ENCODE results near the gene SERPINI1. TPM values are rescaled to one million over a fixed set of nuclear protein-coding genes. Genes with fewer than 3 reads are reported as not detected.

Gene SERPINI1
- total and polyA plus RNA-seq, 9 of the 15 experiments (the other 6 are each of a cell fraction or from before 2014, with no cell fraction given): 1.6 to 9.9 (median 3.5) TPM

- POLR2A ChIA-PET: interaction anchor here (1.1 kb wide), 1 partner anchor 32 kb away, joined by 3 read pairs; no protein-coding TSS in a partner anchor
- FAIRE-seq: no peak
- no peak for TF ChIP-seq ELF2 (CRISPR knock-in tag; IDR thresholded peaks at IDR 0.05)
- TF ChIP-seq ZNF518B (CRISPR knock-in tag; IDR thresholded peaks at IDR 0.05): no peak
- TF ChIP-seq HDAC2 (IDR thresholded peaks at IDR 0.05): no peak
- TF ChIP-seq ZNF197 (CRISPR knock-in tag; IDR thresholded peaks at IDR 0.05; ENCODE audit: low read depth): no peak
- TF ChIP-seq, protein P1, sequence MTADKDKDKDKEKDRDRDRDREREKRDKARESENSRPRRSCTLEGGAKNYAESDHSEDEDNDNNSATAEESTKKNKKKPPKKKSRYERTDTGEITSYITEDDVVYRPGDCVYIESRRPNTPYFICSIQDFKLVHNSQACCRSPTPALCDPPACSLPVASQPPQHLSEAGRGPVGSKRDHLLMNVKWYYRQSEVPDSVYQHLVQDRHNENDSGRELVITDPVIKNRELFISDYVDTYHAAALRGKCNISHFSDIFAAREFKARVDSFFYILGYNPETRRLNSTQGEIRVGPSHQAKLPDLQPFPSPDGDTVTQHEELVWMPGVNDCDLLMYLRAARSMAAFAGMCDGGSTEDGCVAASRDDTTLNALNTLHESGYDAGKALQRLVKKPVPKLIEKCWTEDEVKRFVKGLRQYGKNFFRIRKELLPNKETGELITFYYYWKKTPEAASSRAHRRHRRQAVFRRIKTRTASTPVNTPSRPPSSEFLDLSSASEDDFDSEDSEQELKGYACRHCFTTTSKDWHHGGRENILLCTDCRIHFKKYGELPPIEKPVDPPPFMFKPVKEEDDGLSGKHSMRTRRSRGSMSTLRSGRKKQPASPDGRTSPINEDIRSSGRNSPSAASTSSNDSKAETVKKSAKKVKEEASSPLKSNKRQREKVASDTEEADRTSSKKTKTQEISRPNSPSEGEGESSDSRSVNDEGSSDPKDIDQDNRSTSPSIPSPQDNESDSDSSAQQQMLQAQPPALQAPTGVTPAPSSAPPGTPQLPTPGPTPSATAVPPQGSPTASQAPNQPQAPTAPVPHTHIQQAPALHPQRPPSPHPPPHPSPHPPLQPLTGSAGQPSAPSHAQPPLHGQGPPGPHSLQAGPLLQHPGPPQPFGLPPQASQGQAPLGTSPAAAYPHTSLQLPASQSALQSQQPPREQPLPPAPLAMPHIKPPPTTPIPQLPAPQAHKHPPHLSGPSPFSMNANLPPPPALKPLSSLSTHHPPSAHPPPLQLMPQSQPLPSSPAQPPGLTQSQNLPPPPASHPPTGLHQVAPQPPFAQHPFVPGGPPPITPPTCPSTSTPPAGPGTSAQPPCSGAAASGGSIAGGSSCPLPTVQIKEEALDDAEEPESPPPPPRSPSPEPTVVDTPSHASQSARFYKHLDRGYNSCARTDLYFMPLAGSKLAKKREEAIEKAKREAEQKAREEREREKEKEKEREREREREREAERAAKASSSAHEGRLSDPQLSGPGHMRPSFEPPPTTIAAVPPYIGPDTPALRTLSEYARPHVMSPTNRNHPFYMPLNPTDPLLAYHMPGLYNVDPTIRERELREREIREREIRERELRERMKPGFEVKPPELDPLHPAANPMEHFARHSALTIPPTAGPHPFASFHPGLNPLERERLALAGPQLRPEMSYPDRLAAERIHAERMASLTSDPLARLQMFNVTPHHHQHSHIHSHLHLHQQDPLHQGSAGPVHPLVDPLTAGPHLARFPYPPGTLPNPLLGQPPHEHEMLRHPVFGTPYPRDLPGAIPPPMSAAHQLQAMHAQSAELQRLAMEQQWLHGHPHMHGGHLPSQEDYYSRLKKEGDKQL (CRISPR knock-in tag; IDR thresholded peaks at IDR 0.05; ENCODE audit: borderline replicate concordance): no peak
- no peak for TF ChIP-seq BDP1 (IDR thresholded peaks at IDR 0.05; ENCODE audit: insufficient read depth, insufficient read length)
- no peak for TF ChIP-seq ZNF24 (IDR thresholded peaks at IDR 0.05)
- 0 out of 2 replicates have a peak, but pooled peaks have one; percentile 2 for TF ChIP-seq EP400 (IDR thresholded peaks at IDR 0.05)
- no peak for TF ChIP-seq ZFP30 (CRISPR knock-in tag; IDR thresholded peaks at IDR 0.05; ENCODE audit: borderline replicate concordance)
- TF ChIP-seq TCF3 (CRISPR knock-in tag; IDR thresholded peaks at IDR 0.05): peak; percentile 57; the same call in 1 of the 2 replicates
- no peak for TF ChIP-seq KAT7 (CRISPR knock-in tag; IDR thresholded peaks at IDR 0.05; ENCODE audit: borderline replicate concordance)
- no peak for TF ChIP-seq DIDO1 (tag; IDR thresholded peaks at IDR 0.05; ENCODE audit: low read depth)
Measured at GRCh38 chr3:167728632-167729323, 6.7 kb upstream of the SERPINI1 start.

More at GRCh38 chr3:167728632-167729323, 6.7 kb upstream of the SERPINI1 start:
- Histone ChIP-seq H3K27ac (ENCODE audit: extremely low read depth, low read depth, low read length) (peak overlapping the region; percentile 96), H3K9ac (ENCODE audit: insufficient read depth in 1 of 2, low read depth in 2 of 2, low read length in 2 of 2) (peak overlapping the region in 1 of 2 experiments; percentile 82; a peak in 2 of 4 replicates), H3K79me2 (ENCODE audit: control insufficient read depth, insufficient read depth, low read length) (peaks cover 100% of the 10 kb centered on the region), H3K4me2 (ENCODE audit: insufficient read depth, low read length) (peak overlapping the region; percentile 73), H2AFZ (ENCODE audit: low read depth, low read length) (no peak overlapping the region), H3K4me1 (replicated peaks in 1 of 2; ENCODE audit: control insufficient read depth in 2 of 2, insufficient read depth in 2 of 2, low read length in 2 of 2) (peaks cover 12 to 32% of the 10 kb centered on the region in 2 experiments), H4K20me1 (replicated peaks; ENCODE audit: control insufficient read depth, insufficient read depth, low read length) (0 out of 2 replicates have a peak, but pooled peaks cover 9% of the 10 kb centered on the region), H3K9me3 (replicated peaks; ENCODE audit: control insufficient read depth, insufficient read depth, low read depth, low read length) (no peaks in the 10 kb centered on the region), H3K27me3 (ENCODE audit: control insufficient read depth in 2 of 2, insufficient read depth in 2 of 2, low read length in 2 of 2) (no peaks in the 10 kb centered on the region), H3K4me3 (peak overlapping the region; percentile 15; the same call in 1 of the 2 replicates), H3K36me3 (ENCODE audit: control insufficient read depth, insufficient read depth, low read length) (peaks cover 16% of the 10 kb centered on the region; the same call in 2 of the 3 replicates), H3K9me1 (ENCODE audit: control insufficient read depth, insufficient read depth, low read length) (no peaks in the 10 kb centered on the region)
- CTCF ChIA-PET (ENCODE audit: low intra/inter-chr PET ratio): no interaction called here
- BruUV-seq (replicated peaks): no TSS peak
- 7% methylated on average over 3 of the region's 3 CpGs for WGBS (ENCODE audit: insufficient coverage, low coverage, missing lambda C conversion rate)
- DNase-seq (ENCODE audit: extremely low read depth in 1 of 4, low spot score in 3 of 4): peak in 2 of 4 experiments; percentile 36 to 66
- intact Hi-C loops (cut with micrococcal nuclease) (no loop called here), in situ Hi-C loops (cut with MboI) (no loop called here)
- ATAC-seq: peak; percentile 64

Data from K562 (cell line).